WERI-Rb-1 (cell line): ENCODE measurements around the gene PEPD.

Experiments
- DNase-seq: peaks from one replicate; pipeline ENCODE4 v3.0.0-alpha.2; 2020
- H3K27ac ChIP-seq: fragments of 250-450 bp; sonication (Bioruptor Pico); 2 replicates; pipeline ENCODE4 v1.5.1; 2020; ENCODE audit warnings: mild to moderate bottlenecking, moderate library complexity
- H3K27me3 ChIP-seq: fragments of 250-450 bp; sonication (Bioruptor Pico); 2 replicates; pipeline ENCODE4 v1.5.1; 2021; ENCODE audit warnings: mild to moderate bottlenecking, low read depth, moderate library complexity; ENCODE audit not compliant: insufficient read depth, severe bottlenecking
- H3K36me3 ChIP-seq: fragments of 250-450 bp; sonication (Bioruptor Pico); 2 replicates; pipeline ENCODE4 v1.5.1; 2020; ENCODE audit warnings: mild to moderate bottlenecking, moderate library complexity
- H3K4me3 ChIP-seq: 2 replicates; pipeline ENCODE4 v1.5.1; 2011; ENCODE audit warnings: low read depth, mild to moderate bottlenecking, control low read depth, low read length
- H3K9me3 ChIP-seq: fragments of 250-450 bp; sonication (Bioruptor Pico); 2 replicates; pipeline ENCODE4 v1.5.1; 2021; ENCODE audit warnings: mild to moderate bottlenecking, moderate library complexity; ENCODE audit not compliant: severe bottlenecking
- CTCF ChIP-seq: IDR thresholded peaks from 2 replicates; pipeline ENCODE4 v1.5.1; 2011; ENCODE audit warnings: low read depth, mild to moderate bottlenecking, control low read depth, inconsistent platforms, low read length

Gene PEPD

GRCh38 chr19:33432446-33433170 lies 89.0 kb downstream of the PEPD start:
- Histone ChIP-seq H3K27me3 (no peaks in the 10 kb centered on the region), H3K4me3 (no peak overlapping the region), H3K36me3 (no peaks in the 10 kb centered on the region), H3K9me3 (no peaks in the 10 kb centered on the region), H3K27ac (no peak overlapping the region)
- no peak for TF ChIP-seq CTCF
- DNase-seq, result no peak

- no peaks in the 10 kb centered on the region for H3K27me3 ChIP-seq
- H3K4me3 ChIP-seq, result no peak overlapping the region
- no peak overlapping the region for H3K27ac ChIP-seq
- DNase-seq, result no peak
- H3K9me3 ChIP-seq, result no peaks in the 10 kb centered on the region
- no peak for TF ChIP-seq CTCF
- H3K36me3 ChIP-seq, result no peaks in the 10 kb centered on the region
These were observed 89.6 kb downstream of the PEPD start for GRCh38 chr19:33432015-33432414.

GRCh38 chr19:33430674-33431277 lies 90.8 kb downstream of the PEPD start:
- peak overlapping the region; percentile 49 for H3K4me3 ChIP-seq
- no peaks in the 10 kb centered on the region for H3K36me3 ChIP-seq
- H3K9me3 ChIP-seq, result no peaks in the 10 kb centered on the region
- peak overlapping the region; percentile 86 for H3K27ac ChIP-seq
- TF ChIP-seq CTCF, result peak; percentile 97
- DNase-seq, result peak; percentile 88
- no peaks in the 10 kb centered on the region for H3K27me3 ChIP-seq

GRCh38 chr19:33429891-33430673 lies 91.5 kb downstream of the PEPD start:
- DNase-seq, result peak; percentile 85
- Histone ChIP-seq H3K27me3 (no peaks in the 10 kb centered on the region), H3K9me3 (no peaks in the 10 kb centered on the region), H3K27ac (peak overlapping the region; percentile 86), H3K36me3 (no peaks in the 10 kb centered on the region), H3K4me3 (peak overlapping the region; percentile 49)
- 0 out of 2 replicates have a peak, but pooled peaks have one; percentile 8 for TF ChIP-seq CTCF

- H3K36me3 ChIP-seq, result no peaks in the 10 kb centered on the region
- DNase-seq, result no peak
- TF ChIP-seq CTCF, result no peak
- H3K27ac ChIP-seq, result peak overlapping the region; percentile 86
- H3K9me3 ChIP-seq, result no peaks in the 10 kb centered on the region
- no peaks in the 10 kb centered on the region for H3K27me3 ChIP-seq
- H3K4me3 ChIP-seq, result no peak overlapping the region
These were observed 92.9 kb downstream of the PEPD start for GRCh38 chr19:33428627-33429125.
